Measurements from ENCODE around the gene ANXA2.

The ANXA2 gene

GRCh38 chr15:60386615-60387014 is 11.2 kb downstream of the ANXA2 start:
- no peak for DNase-seq

DNA sequence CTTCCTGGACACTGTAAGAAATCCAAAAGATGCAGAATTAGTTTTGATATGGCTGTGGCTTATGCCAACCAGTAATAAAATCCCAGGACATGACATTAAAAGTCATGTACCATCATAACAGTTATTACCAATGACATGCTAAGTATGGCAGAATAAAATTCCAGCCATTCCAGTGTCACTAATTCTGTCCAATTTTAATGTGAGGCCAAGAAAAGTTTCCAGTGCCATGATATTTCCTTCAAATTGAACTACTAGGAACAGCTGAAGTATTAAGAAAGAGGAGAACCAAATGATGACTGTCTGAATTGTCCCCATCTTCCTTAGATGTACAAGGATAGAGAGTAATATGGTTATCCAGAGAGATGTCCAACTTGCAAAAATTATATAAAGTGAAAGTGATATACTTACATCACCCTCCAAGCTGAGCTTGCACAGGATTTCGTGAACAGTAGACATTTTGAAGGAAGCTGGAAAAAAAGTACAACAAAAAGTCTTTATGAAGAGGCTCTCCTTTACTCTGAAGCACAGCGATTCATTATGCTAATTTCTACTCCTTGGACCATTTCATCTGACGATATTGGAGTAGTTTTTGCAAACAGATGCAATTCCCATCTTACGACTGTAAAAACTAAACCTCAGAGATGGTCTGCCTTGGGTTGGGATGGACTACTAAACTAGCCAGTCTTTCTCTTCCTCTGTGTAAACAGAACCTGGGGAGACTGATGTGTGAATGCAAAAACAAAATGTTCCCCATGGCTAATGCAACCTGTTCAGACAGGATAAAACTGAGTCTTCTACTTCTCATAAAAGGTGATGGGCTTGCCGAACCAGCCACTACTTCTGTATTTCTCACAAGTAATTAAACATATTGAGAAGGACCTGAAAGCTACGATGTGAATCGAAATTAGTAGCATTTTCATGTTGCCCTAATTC is 11.9 kb downstream of the ANXA2 start:
- no peak for DNase-seq

DNA sequence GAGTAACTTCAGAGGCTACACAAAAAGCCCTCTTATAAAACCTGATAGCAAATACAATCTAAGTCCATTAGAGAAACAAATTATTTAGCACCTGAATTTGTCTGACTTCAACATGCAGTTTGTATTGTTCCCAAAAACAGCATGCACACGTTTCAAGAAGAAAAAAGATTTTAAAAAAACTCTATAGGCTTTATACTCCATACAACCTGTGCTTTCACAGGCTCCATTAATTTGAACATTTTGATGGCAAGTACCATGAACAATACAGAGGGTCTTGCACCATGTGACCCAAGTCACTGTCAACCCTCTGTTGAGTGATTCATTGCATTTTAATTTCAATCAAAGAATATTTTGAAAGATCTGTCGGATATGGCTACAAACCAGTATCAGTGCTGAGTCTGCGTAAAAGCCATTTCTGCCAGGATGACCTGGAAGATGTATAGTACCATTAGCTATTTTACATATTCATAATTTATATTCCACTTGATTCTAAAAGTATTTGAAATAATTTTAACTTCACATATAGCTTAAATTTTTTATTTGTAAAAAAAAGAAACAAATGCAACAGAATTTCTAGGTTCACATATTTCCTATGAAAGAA is 13.2 kb downstream of the ANXA2 start:
- no peak for DNase-seq

DNA sequence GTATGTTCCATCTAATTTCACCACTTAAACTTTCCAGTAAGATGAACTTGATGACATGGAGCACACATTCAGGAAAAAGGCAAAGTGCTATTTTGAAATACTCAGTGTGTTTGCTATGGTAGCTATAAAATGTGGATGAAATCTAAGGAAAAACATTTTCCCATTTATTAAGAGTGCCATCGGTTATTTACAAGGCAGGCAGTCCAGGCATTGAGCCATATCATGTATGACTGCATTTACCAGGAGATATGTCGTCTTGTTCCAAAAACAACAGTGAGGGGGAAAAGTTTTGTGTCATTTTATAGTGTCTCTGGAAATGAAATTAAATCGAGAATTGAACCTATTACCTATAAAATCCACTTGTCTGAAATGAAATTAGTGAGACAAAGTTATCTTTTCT is 13.7 kb downstream of the ANXA2 start:
- DNase-seq: no peak

GRCh38 chr15:60382773-60383674 is 14.8 kb downstream of the ANXA2 start:
- no peak for DNase-seq

DNA sequence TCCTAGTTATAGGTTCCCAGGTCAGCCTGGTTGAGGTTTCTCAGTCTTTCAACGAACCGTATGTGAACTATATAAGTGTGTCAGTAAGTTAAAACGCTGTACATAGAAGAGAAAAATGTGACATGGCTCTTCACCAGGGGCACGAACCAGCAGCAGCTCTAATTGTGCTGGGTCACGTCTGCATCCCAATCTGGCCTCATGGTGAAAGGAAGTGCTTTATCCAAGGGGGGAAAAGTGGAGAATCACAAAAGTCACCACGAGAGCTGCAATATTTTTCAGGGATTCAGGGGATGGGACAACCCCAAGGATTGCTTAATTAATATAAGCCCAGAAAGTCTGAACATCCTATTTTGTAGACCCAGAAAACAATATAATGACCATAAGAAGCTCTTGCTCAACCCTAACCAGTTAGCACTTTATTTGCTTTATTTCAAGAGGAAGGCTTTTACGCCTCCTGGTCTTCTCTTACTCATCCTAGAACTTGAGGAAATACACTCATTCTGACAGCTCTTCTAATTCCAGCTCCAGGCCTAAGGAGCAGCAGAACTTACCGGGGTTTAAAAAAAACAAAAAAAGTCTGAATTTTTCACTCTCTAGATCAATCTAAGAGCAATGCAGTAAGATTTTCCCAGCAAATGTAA is 16.5 kb downstream of the ANXA2 start:
- DNase-seq: no peak

DNA sequence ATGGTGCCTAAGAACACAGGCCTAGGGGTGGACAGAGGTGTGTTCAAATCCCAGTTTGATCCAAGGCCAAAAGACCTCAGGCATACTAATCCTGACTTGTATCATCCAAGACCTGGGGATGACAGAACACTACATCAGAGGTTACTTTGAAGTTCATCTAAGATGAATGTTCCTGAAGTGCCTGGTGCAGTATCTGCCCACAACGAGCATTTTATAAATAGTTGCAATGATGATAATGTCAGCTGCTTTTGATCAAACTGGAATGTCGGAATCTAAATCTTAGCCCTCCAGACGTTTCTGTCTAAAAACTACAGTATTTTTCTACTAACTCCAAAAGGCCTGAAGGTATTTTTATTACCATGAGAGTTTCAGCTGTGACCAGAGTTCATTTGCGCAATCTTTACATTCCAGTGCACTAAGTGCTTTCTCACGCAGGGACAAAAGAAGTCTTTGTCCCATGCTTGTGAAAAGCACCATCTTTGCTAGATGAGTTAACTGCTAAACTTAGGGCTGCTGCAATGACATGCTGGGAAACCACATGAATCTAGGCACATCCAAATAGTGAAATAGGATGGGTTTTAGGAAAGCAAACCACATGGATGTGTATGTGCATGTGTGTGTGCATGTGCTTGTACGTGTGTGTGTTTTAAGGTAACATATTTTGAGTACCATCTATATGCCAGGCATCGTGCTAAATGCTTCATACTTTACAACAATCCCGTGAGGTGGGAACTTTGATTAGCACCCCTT is 18.1 kb downstream of the ANXA2 start:
- no peak for DNase-seq

DNA sequence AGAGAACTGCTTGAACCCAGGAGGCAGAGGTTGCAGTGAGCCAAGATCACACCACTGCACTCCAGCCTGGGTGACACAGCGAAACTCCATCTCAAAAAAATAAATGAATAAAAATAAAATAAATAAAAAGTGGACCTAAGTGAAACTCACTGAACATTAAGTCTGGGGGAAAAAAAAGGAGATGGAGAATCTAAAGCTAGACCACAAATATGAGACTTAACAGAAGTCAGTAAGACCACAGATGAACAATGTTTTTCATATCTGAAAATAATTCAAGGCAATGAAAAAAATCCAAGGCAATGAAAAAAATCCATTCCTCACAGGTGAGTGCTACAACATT is 18.6 kb downstream of the ANXA2 start:
- no peak for DNase-seq

- DNase-seq: no peak
Observed at GRCh38 chr15:60376677-60377095, 21.1 kb downstream of the ANXA2 start.

DNA sequence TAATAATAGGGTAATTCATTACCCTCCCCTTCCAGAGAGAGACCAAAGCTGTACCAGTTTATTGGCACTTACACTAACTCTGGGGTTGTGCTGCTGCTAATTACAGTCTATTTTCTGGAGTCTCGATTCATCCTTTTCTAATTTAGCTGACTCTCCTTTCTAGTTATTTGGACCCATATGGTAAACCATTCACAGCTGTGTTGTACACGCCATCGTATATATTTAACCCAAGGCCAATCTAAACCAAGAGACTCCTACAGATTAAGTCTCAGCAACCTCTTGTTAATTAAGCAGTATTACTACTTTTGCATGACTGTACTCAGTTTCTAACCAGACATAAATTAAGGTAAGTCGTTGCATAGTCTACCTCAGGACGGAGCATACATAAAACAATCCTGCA is 22.5 kb downstream of the ANXA2 start:
- DNase-seq: no peak

- no peak for DNase-seq
Observed at GRCh38 chr15:60374628-60375081, 23.1 kb downstream of the ANXA2 start.

DNA sequence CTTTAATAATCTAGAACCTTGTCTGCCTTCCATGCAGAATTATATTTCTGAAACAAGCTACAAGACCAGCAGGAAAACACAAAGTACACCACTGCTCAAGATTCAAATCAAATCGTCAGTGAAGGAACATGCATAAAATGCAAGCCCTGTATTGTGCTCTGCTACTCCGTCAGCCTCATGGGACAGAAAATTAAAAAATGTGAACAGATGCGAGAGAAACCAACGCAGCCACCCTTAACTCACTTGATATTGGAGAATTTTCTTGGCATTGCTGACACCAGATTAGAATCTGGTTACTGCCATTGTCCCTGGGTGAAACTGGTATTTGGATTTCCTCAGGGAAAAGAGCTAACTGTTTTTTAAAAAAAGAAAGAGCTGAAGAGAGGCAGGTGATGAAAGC is 23.6 kb downstream of the ANXA2 start:
- DNase-seq: no peak

- no peak for DNase-seq
Observed at GRCh38 chr15:60373745-60374144, 24.0 kb downstream of the ANXA2 start.

- DNase-seq: no peak
Observed at GRCh38 chr15:60373327-60373726, 24.5 kb downstream of the ANXA2 start.

DNA sequence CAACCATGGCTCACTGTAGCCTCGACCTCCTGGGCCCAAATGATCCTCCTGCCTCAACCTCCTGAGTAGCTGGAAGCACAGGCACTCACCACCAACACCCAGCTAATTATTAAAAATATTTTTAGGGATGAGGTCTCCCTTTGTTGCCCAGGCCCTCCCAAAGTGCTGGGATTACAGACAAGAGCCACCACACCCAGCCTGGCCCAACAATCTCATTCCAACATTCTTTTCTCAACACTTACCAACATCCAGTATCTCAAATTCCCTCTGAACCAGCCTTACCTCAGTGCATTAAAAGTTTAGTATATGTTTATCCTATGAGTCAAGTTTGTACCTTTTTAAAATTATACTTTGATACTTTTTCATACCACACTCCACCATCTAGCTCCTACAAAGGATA is 25.0 kb downstream of the ANXA2 start:
- no peak for DNase-seq

GRCh38 chr15:60372227-60372626 is 25.6 kb downstream of the ANXA2 start:
- no peak for DNase-seq

DNA sequence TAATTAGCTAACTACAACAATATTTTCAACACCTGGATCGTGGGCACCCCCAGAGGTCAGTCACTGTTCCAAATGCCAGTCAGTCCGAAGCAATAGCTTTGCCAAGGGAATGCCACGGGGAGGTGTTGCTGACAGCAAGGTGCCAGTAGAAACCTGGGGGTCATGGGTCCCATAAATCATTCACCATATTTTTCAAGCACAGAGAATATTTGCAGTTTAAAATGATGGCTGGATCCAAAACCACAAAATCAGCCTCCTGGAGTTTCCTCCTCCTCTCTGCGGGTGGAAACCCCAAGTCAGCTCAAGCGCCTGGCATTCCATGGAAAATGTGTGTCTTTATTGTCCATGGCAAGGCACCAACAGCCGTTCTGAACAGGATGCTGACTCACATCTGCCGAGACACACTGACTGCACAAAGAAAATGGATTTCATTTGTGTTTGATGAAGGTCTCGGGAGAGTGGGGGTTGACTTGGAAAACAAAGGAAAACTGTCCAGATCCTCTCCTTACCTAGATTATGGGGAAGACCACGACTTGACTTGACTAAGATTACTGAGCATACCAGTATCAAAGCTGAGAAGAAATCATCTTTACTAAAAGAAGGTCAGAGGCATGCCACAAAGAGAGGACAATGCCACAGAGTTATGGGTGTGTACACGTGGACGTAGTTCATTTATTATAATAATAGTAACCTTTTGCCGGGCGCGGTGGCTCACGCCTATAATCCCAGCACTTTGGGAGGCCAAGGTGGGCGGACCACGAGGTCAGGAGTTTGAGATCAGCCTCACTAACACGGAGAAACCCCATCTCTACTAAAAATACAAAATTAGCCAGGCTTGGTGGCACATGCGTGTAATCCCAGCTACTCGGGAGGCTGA is 26.4 kb downstream of the ANXA2 start:
- no peak for DNase-seq

GRCh38 chr15:60370869-60371136 is 27.0 kb downstream of the ANXA2 start:
- no peak for DNase-seq

GRCh38 chr15:60370105-60370868 is 27.5 kb downstream of the ANXA2 start:
- DNase-seq: no peak

DNA sequence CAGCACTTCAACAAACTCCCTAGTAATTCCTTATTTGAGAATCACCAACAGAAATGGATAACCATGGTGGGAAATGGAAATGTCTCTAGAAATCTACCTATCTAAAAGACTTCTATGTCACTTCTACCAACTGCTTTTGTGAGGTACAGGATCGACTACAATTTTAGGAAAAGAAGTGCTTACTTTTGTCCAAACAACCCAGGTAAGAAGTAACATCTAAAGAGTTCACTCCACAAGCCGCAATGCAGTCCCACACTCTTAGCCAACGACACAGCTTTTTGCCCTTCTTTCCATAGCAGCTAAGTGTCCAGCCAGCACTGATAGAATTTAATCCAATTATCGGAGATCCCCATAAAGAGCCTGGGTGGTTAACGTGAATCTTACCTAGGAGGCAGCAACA is 28.1 kb downstream of the ANXA2 start:
- DNase-seq: no peak

GRCh38 chr15:60364612-60364924 is 33.2 kb downstream of the ANXA2 start:
- DNase-seq: no peak
